GM23338 (cell line): ENCODE measurements around the gene GRIN3B. TPM values are rescaled to one million over a fixed set of nuclear protein-coding genes. Genes with fewer than 3 reads are reported as not detected.

Experiments used
- ATAC-seq: fragments of 200-7000 bp; cut with Tn5 transposase; 3 replicates; pipeline ENCODE4 v1.9.1; 2020
- DNase-seq: peaks from one replicate; pipeline ENCODE4 v3.0.0-alpha.2; 2015; ENCODE audit warnings: low spot score
- H2AFZ ChIP-seq: fragments of 200-600 bp; sonication (generic); 2 replicates; pipeline ENCODE4 v1.8.0; 2016; ENCODE audit warnings: antibody characterized with exemption, mild to moderate bottlenecking, moderate library complexity
- H3F3A ChIP-seq: fragments of 200-600 bp; sonication (generic); replicated peaks from 2 replicates; pipeline ENCODE4 v1.8.0; 2017; ENCODE audit warnings: antibody characterized with exemption, mixed run types, low read depth
- H3K27ac ChIP-seq: fragments of 200-600 bp; sonication (generic); 2 replicates; pipeline ENCODE4 v1.6.1; 2016; ENCODE audit warnings: low read depth
- H3K27me3 ChIP-seq: fragments of 200-600 bp; sonication (generic); 2 replicates; pipeline ENCODE4 v1.8.0; 2016; ENCODE audit warnings: mild to moderate bottlenecking, mixed run types, moderate library complexity; ENCODE audit not compliant: insufficient read depth
- H3K36me3 ChIP-seq: fragments of 200-600 bp; sonication (generic); 2 replicates; pipeline ENCODE4 v1.8.0; 2016; ENCODE audit warnings: mild to moderate bottlenecking; ENCODE audit not compliant: insufficient read depth
- H3K4me1 ChIP-seq: fragments of 200-600 bp; sonication (generic); 2 replicates; pipeline ENCODE4 v1.8.0; 2016; ENCODE audit warnings: mild to moderate bottlenecking, moderate library complexity; ENCODE audit not compliant: insufficient read depth
- H3K4me2 ChIP-seq: fragments of 200-600 bp; sonication (generic); 2 replicates; pipeline ENCODE4 v1.7.1; 2017; ENCODE audit warnings: mixed run types
- H3K4me3 ChIP-seq: fragments of 200-600 bp; sonication (generic); 2 replicates; pipeline ENCODE4 v1.6.1; 2016; ENCODE audit warnings: mixed run types
- H3K79me2 ChIP-seq: fragments of 200-600 bp; sonication (generic); replicated peaks from 2 replicates; pipeline ENCODE4 v1.8.0; 2017; ENCODE audit warnings: mild to moderate bottlenecking; ENCODE audit not compliant: insufficient read depth
- H3K9me2 ChIP-seq: fragments of 200-600 bp; sonication (generic); 2 replicates; pipeline ENCODE4 v1.8.0; 2017; ENCODE audit not compliant: insufficient read depth
- H4K20me1 ChIP-seq: fragments of 200-600 bp; sonication (generic); replicated peaks from 2 replicates; pipeline ENCODE4 v1.8.0; 2017; ENCODE audit warnings: mild to moderate bottlenecking; ENCODE audit not compliant: insufficient read depth
- H3K27ac Mint-ChIP-seq: 2 replicates; pipeline ENCODE4 v1.8.0; 2020; ENCODE audit warnings: inconsistent platforms, mild to moderate bottlenecking, moderate library complexity, mixed read lengths
- H3K27me3 Mint-ChIP-seq: 3 replicates; pipeline ENCODE4 v1.8.0; 2022; ENCODE audit warnings: low read depth, mild to moderate bottlenecking, moderate library complexity, mixed read lengths, inconsistent platforms; ENCODE audit not compliant: insufficient read depth, poor library complexity
- H3K36me3 Mint-ChIP-seq: 3 replicates; pipeline ENCODE4 v1.8.0; 2021; ENCODE audit warnings: low read depth, mild to moderate bottlenecking, inconsistent platforms, moderate library complexity, mixed read lengths
- H3K4me1 Mint-ChIP-seq: 3 replicates; pipeline ENCODE4 v1.8.0; 2020; ENCODE audit warnings: mild to moderate bottlenecking, inconsistent platforms, mixed read lengths
- H3K4me3 Mint-ChIP-seq: 3 replicates; pipeline ENCODE4 v1.8.0; 2021; ENCODE audit warnings: moderate library complexity, mild to moderate bottlenecking, inconsistent platforms, mixed read lengths
- H3K9me3 Mint-ChIP-seq: 3 replicates; pipeline ENCODE4 v1.8.0; 2020; ENCODE audit warnings: moderate library complexity, mild to moderate bottlenecking, inconsistent platforms, mixed read lengths
- CREB1 ChIP-seq: fragments of 250-450 bp; sonication (Bioruptor Pico); IDR thresholded peaks from 2 replicates; pipeline ENCODE4 v1.5.0; 2020; ENCODE audit warnings: low read depth, mild to moderate bottlenecking, moderate library complexity
- CTCF ChIP-seq, 2 experiments: fragments of 200-600 bp in 1 of 2; sonication (generic) in 1 of 2; conservative IDR thresholded peaks; 2 replicates each; pipeline versions ENCODE4 v1.5.1 to v1.6.1; 2016 to 2017; ENCODE audit warnings: antibody characterized with exemption in 2 of 2, low read depth in 2 of 2, mild to moderate bottlenecking in 2 of 2, moderate library complexity in 1 of 2
- JUNB ChIP-seq: IDR thresholded peaks from one replicate; pipeline ENCODE4 v1.6.1; 2016; ENCODE audit warnings: antibody characterized with exemption; ENCODE audit not compliant: unreplicated experiment
- NANOG ChIP-seq: IDR thresholded peaks from 2 replicates; pipeline ENCODE4 v1.6.1; 2016; ENCODE audit warnings: antibody characterized with exemption, borderline replicate concordance
- POLR2AphosphoS5 ChIP-seq: IDR thresholded peaks from 2 replicates; pipeline ENCODE4 v1.6.1; 2016; ENCODE audit warnings: antibody characterized with exemption, low read depth
- REST ChIP-seq: IDR thresholded peaks from one replicate; pipeline ENCODE4 v1.6.1; 2018; ENCODE audit warnings: antibody characterized with exemption; ENCODE audit not compliant: unreplicated experiment
- ZNF114 ChIP-seq: fragments of 250-450 bp; sonication (Bioruptor Pico); IDR thresholded peaks from 2 replicates; pipeline ENCODE4 v1.5.0; 2020; ENCODE audit warnings: mild to moderate bottlenecking, moderate library complexity
- ZNF331 ChIP-seq: fragments of 250-450 bp; sonication (Bioruptor Pico); IDR thresholded peaks from 2 replicates; pipeline ENCODE4 v1.5.0; 2020; ENCODE audit warnings: low read depth, mild to moderate bottlenecking, moderate library complexity
- ZNF462 ChIP-seq: fragments of 250-450 bp; sonication (Bioruptor Pico); IDR thresholded peaks from 2 replicates; pipeline ENCODE4 v1.5.0; 2020; ENCODE audit warnings: mild to moderate bottlenecking, moderate library complexity
- polyA plus RNA-seq: library from polyadenylated mRNA; unstranded; fragments of >200 nt; fragmentation: Nextera tagmentation; extraction: Ambion mirVana; gene quantifications from 2 replicates; pipeline ENCODE4 v1.2.1, GENCODE V29; 2016
- total RNA-seq: library from RNA; depleted of rRNA; stranded (reverse); fragments of >200 nt; shearing (Covaris generic); gene quantifications from 2 replicates; pipeline ENCODE4 v1.2.3, GENCODE V29; 2014

Gene GRIN3B
- total and polyA plus RNA-seq, 2 experiments from 2014 or later, result 0.11 to 2.8 TPM

GRCh38 chr19:1016647-1017114 is 16.5 kb downstream of the GRIN3B start (continued):
- TF ChIP-seq ZNF462, result no peak
- no peak for TF ChIP-seq ZNF114 (CRISPR knock-in tag)
- no peak for TF ChIP-seq ZNF331 (CRISPR knock-in tag)
- TF ChIP-seq POLR2AphosphoS5, result no peak

- H3F3A ChIP-seq, result peaks cover 9% of the 10 kb centered on the region; the same call in 1 of the 2 replicates
- peaks cover 20% of the 10 kb centered on the region for H4K20me1 ChIP-seq
Measured at GRCh38 chr19:1017115-1017905, 17.1 kb downstream of the GRIN3B start.

More at GRCh38 chr19:1017115-1017905, 17.1 kb downstream of the GRIN3B start:
- Histone ChIP-seq H3K27ac (peak overlapping the region; percentile 76; the same call in 1 of the 2 replicates), H3K4me2 (no peak overlapping the region; the same call in 1 of the 2 replicates), H3K4me1 (peaks cover 8% of the 10 kb centered on the region; the same call in 1 of the 2 replicates), H2AFZ (no peak overlapping the region), H3K27me3 (no peaks in the 10 kb centered on the region), H3K4me3 (no peak overlapping the region), H3K79me2 (peaks cover 72% of the 10 kb centered on the region), H3K36me3 (no peaks in the 10 kb centered on the region), H3K9me2 (no peaks in the 10 kb centered on the region)
- DNase-seq (no peak), ATAC-seq (no peak)
- Mint-ChIP-seq H3K27me3 (peaks cover 13% of the 10 kb centered on the region), H3K27ac (peak overlapping the region; percentile 83), H3K9me3 (peaks cover 3% of the 10 kb centered on the region; the same call in 2 of the 3 replicates), H3K36me3 (peaks cover 3% of the 10 kb centered on the region; the same call in 2 of the 3 replicates), H3K4me1 (peaks cover 26% of the 10 kb centered on the region), H3K4me3 (peak overlapping the region; percentile 38; the same call in 2 of the 3 replicates)
- no peak for TF ChIP-seq ZNF331 (CRISPR knock-in tag)
- TF ChIP-seq NANOG, result no peak
- no peak for TF ChIP-seq CTCF (conservative IDR thresholded peaks at IDR 0.05; ENCODE audit: low read depth in 2 of 2)
- no peak for TF ChIP-seq CREB1 (CRISPR knock-in tag)
- no peak for TF ChIP-seq JUNB
- TF ChIP-seq ZNF114 (CRISPR knock-in tag), result no peak
- no peak for TF ChIP-seq REST
